ELR (cell line): ENCODE data around the gene NDEL1.

ENCODE experiments used
- DNase-seq: peaks from one replicate; pipeline ENCODE4 v3.0.0-alpha.2; 2015; ENCODE audit warnings: low read depth

Gene NDEL1

DNA sequence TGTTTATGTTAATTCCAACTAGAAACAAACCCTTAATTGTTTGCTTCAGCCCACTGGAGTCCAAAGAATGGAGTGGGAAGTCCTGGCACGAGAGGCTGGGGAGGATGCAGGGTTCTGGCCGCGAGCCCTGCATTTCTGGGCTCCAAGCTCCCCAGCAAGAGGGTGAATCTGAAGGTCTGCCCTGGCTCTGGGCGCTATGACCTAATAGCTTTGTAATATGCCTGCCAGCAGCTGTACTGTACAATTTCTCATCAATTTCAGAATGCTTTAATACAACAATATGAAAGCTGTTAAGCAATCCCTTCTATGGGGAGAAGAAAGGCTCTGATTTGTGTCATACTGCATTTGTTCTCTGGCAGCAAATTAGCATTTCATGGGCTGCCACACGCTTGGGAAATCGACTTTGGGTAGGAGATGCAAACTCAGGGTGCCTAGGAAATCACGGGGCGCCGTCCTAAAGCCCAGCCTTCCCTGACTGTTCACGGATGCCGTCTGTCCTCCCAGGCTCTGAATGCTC lies 43.8 kb downstream of the NDEL1 start:
- DNase-seq = peak; percentile 16

DNA sequence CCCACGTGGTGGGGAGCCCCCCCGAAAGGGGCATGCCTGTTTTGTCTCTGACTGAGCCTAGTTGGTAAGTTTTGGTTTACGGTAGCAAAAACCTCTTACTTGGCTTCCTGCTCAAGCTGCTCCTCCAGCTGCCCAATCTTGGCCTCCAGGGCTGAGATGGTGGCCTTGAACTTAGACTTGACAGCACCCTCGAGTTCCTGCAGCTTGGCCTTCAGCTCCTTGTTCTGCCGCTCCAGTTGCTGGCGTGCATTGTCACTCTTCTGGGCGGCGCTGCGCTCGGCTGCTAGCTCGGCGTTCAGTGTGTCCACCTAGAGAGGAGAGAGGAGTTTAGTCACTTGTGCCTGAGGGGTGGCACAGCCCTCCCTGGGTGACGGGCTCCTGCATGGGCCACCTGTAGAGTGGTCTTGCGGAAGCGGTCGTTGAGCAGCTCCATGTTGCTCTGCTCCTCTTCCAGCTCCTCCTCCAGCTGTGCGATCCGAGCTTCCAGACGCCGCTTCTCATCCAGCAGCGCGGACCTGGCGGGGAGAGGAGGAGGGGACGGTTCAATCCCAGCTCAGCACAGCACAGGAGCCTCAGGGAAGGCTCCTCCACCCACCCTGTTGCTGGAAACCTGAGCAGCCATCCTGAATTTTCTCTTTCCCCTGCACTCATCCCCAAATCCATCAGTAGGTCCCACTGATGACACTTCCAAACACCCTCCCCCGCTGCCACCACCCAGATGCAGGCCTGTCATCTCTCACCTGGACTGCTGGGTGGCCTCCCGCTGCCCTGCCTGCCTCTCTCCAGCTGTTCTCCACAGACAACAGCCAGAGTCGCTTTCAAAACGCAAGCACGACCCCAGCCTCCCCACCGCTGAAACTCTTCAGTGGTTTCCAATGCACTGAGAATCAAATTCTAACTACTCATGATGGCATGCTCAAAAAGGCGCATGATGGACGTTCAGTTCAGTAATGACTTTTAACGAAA lies 44.6 kb downstream of the NDEL1 start:
- DNase-seq = no peak

DNA sequence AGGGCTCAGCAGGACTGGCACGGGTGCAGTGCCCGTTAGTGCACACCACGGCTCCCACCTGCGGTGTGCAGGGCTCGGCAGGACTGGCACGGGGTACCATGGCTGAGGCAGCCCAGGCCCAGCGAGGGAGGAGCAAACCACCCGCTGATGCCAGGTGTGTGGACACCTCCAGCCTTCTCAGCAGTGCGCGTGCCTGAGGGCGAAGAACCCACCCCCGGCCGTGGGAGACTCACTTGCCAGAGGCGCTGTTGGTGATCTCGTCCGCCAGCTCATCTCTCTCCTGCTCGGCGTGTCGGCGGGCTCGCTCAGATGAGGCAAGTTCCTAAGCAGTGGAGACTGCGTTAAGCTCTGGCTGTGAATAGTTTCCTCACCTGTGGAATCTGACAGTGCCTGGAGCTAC lies 45.4 kb downstream of the NDEL1 start:
- DNase-seq = peak; percentile 13

DNA sequence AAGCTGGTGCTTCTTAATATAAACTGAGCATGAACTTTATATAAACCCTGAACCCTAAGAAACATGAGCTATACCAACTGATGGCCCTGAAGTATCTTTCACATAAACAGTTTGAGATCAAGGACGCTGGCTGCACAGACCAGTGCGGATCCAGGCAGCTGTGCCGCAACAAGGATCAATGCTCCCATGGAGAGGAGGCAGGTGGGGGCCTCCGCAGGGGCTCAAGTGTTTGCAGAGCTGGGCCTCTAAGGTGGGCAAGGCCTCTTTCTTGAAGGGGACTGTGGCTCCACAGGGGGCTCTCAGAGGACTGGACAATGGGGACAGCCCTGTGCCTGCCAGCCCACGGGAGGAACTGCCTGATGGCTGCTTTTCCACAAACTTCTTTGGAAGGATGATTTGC lies 46.0 kb downstream of the NDEL1 start:
- DNase-seq = no peak

DNA sequence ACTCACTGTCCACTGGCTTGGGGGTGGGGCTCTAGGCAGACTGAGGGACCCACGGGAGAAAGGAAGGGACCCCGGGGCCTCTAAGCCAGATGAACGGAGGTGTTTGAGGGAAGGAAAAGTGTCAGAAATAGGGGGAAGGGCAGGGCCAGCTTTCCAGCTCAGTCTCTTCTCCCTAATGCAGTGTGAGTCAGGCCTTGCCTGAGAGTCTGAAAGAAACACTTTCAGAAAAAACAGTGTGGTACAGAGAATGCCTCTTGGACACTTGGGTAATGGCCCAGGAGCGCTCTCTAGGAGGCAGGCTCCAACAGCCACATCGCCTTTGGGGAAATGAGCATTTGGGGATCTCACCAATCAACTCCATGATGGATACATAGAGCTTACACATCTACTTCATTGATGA lies 46.9 kb downstream of the NDEL1 start:
- no peak for DNase-seq

DNA sequence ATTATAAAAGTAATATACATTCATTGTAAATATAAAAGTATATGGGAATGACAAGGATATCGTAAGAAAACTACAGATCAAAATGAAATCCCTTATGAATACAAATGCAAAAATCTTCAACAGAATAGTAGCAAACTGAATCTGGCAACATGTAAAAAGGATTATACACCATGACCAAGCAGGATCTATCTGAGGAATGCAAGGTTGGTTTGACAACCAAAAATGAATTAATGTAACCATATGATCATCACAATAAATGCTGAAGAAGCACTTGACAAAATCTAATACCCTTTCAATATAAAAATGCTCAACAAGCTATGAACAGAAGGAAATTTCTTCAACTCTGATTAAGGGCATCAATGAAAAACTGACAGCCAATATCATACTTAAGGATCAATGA lies 48.8 kb downstream of the NDEL1 start:
- no peak for DNase-seq

DNA sequence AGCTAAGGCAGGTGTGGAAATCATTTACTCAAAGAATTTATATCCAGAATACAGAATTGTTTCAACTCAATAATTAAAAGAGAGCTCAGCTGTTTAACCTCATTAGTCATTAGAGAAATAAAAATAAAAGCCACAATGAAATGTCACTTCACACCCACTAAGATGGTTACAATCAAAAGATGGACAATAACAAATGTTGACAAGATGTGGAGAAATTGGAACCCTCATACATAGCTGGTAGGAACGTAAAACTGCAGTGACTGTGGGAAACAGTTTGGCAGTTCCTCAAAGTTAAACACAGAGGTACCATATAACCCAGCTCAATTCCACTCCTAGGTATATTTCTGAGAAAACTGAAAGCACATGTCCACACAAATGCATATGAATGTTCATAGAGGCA lies 49.8 kb downstream of the NDEL1 start:
- DNase-seq = no peak

DNA sequence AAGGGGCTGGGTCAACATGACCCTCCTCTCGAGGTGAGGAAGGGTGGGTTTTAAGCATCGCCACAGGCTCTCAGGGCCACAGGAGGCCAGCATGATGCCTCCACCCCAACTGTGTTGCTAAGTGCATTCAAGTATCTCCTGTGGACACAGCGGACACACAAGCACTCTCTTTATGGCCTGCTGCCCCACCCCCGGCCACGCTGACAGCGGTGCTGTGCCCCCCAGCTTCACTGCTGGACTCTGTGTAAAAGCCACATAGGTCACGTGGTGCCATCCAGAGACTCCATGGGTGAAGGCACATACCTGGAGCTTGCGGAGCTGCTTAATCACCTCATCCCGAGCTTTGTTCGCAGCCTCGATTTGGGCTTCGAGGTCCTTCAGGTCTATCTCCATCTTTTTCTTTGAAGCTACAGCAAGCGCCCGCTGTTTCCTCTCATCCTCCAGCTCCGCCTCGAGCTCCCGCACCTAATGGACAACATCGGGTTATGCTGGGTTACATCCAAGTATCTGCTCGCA lies 51.5 kb downstream of the NDEL1 start:
- DNase-seq = no peak

DNA sequence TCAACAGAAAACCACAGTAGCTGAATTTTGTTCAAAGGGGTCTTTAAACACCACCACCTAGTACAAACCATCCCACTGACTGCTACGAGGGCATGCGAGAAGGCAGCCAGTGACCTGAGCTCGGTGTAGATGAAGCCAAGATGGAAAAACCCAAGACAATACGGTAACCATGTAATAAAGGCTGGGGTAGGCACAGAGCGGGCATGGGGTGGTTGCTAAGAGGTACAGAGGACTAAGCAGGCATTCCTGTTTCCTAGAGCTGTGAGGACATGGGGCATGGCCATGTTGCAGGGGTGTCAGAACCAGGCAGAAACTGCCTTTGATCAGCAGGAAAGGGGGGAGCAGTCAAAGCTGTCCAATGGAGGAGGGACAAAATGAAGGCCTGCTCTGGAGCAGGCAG lies 52.1 kb downstream of the NDEL1 start:
- no peak for DNase-seq

DNA sequence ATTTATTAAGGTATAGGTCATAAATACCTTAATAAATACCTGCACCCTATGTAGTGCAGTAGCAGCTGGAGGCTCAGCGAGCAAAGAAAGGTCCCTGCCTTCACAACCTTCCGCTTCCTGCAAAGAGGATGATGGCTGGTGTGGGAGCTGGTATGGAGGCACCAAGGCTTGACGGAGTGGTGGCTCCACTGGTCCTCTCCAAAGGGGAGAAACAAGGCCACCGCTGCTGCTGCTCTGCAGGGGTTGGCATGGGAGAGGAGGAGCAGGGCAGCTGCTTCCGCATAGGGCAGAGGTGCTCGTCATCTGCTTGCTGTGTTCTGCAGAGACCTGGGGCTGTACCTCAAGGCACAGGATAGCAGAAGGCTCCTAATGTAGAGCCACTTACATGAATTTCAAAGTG lies 52.8 kb downstream of the NDEL1 start:
- no peak for DNase-seq

DNA sequence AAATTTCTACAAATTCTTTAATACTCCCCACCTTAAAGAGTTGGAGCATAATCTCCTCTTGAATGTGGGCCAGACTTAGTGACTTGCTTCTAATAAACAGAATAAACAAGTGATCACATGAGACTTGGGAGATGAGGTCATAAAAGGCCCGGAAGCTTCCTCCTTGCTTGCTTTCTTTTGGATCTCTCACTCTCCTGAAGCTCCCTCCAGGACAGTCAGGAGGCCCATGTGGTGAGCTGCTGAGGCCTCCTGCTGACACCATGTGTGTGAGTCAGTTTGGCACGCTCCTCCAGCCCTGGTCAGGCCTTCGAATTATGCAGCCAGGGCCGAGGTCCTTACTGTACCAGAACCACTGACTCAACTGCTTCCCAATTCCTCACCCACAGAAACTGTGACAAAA lies 53.2 kb downstream of the NDEL1 start:
- peak; percentile 96 for DNase-seq

DNA sequence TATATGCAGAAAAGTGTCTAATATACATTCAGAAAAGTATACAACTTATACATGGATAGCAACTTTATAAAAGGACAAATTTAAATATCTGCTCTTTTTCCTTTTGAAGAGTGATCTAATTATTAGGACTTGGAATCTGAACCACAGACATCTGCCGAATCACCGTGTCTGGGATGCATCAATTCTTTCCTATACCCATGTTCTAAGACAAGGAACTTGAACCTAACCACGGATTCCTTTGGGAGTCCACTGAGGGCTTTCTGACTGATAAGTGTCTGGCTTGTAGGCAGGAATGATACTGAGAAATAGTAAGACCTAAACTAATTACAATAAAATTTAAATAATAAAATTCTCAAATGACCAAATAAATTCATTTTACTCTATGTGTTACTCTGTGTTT lies 54.2 kb downstream of the NDEL1 start:
- DNase-seq = no peak

DNA sequence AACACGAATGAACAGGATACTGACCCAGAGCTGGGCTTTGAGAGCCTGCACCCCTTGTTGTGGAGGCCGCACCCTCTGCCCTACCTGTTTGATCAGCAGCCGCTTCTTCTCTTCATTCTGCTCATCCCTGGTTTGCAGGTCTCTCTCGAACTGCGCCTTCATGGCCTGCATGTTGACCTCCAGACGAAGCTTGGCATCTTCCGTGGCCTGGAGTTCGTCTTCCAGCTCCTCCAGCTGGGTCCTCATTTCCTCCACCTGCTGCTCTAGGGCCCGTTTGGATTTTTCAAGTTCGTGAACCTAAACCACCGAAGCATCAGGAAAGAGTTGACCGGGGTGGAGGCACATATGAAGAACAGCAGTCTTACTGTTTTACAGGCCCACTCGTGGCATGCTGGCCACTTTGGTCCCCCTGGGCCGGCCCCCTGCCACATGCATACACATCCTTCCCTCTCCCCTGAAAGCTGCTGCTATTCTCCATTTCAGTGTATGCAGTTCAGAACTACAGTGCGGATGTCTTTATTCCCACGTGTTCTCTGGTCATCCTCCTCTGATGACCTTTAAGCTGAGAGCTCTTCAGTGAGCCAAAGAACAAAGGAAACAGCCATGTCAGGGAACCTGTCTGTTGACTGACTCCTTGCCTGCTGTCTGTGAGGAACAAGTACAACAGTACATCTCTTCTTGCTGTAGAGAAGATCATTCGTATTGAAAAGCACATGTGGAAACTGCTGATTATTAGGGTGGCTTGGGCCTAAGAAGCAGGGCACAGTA lies 54.8 kb downstream of the NDEL1 start:
- no peak for DNase-seq

DNA sequence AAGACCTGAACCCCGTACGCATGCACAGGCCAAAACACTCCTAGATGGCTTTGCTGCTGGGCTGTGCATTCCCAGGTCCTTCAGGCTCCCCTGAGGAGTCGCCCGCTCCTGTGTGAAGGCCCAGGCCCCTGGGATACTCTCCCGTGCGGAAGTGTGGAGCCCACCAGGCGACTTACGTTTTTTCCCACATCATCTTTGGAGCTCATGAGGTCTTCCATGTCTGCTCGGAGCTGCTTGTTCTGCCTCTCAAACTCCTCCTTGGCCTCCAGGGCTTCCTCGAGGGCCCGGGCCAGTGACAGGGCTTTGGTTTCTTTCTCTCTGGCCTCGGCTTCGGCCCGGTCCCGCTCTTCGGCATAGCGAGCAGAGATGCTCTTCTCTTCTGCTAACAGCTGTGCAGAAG lies 56.4 kb downstream of the NDEL1 start:
- DNase-seq = no peak

DNA sequence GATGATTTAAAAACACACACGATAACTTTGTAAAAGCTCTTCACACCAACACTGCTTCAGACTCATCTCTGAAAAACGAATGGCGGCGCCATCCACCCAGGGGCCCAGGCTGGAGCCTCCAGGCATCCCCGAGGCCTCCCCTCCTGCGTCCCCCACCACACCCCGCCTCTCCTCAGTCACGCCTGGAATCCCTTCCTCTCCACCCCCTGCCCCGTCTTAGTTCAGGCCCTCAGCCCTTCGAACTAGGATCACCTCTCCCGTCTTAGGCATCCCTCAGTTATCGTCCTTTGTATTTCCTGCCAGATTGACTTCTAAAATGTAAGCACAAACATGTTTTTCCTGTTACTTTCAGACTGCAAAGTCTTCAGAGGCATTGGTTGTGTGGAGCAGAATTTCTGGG lies 58.3 kb downstream of the NDEL1 start:
- no peak for DNase-seq

DNA sequence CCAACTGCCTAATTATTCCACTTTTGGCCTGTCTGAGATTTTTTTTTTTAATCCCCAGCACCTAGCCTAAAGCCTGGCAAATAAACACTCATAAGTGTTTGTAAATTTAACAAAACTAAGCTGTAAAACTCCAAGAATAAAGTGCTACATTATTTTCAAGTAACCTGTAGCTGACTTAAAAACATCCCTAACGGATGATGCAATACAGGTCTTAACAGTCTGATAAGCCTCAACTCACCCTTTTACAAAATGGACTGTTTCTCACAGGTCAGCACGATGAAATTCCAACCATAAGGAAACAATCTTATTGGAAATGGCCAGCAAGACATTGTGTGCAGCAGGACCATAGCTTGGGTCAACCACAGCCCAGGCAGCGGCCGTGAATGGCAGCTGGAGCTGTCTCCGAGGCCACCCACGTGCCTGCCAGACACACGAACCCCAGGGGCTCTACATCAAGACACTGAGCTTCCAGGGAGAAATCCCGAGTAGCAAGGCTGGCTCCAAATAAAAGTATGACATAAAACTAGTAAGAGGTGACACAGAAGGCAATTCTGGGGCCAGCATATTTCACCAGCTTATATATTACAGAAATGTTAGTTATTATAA lies 58.9 kb downstream of the NDEL1 start:
- no peak for DNase-seq

DNA sequence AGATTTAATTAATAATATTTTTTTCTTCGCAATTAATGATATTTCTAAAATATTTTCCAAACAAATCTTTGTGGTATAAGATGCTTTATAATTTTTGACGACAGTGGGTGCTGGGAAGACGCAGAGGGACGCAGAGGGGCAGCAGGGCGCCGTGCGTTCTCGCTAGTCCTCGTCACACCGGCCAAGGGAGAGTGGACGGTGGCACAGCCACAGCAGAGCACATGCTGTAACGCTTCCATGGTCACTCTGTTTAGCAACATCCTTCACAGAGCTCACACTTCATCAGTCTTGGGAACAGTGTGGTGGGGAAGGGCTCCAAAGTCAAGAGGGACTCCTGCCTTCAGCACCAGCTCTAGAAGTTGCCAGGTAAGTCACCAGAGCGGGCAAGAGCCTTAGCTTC lies 60.4 kb downstream of the NDEL1 start:
- DNase-seq = no peak

DNA sequence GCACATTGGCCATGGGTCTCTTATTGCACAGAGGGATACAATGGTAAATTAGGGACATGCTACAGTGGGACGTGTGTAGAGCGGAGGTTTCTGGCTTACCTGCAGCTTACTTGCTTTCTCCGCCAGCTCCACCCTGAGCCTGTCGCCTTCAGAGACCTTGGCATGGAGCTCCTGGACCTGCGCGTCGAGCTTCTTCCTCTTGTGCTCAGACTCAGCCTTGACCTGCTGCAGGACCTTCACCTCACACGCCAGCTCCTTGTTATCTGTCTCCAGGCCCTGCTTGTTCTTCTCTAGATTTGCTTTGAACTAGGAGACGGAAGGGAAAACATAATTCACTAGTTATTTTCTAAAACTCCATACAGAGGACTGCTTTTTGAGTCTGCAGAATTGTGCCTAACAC lies 63.5 kb downstream of the NDEL1 start:
- DNase-seq = no peak

DNA sequence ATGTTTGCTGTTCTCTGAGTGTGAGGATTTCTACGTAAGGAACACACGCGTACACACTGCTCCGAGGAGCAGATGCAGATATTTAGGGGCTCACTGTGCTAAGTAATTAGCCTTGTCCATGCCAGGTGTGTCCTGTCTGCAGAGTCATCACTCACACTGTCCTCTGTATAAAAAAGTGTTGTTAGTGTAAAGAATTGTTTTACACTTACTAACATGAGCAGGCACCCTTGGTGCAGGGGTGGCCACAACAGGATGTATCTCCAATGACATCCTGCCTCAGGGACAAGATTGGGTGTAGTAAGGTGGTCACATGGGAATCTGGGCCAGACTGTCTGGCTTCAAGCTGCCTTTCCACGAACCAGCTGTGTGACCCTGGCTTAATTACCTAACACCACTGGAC lies 63.9 kb downstream of the NDEL1 start:
- DNase-seq = no peak

DNA sequence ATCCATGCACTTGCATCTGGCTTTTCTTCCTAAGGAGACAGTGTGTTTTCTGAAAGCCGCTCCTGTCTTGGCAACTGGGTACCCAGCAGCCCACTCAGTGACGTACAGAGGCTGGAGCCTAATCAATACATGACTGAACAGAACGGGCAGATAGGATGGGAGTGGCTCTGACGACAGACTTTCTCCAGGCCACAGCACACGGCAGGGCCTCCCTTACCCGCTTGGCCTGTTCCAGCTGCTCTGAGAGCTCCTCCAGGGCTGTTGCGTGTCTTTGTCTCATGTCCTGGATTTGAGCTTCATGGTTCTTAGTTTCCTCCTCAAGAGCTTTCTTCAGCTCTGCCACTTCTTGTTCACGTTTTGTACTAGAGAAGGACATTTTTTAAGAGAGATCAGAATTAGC lies 64.9 kb downstream of the NDEL1 start:
- DNase-seq = no peak

DNA sequence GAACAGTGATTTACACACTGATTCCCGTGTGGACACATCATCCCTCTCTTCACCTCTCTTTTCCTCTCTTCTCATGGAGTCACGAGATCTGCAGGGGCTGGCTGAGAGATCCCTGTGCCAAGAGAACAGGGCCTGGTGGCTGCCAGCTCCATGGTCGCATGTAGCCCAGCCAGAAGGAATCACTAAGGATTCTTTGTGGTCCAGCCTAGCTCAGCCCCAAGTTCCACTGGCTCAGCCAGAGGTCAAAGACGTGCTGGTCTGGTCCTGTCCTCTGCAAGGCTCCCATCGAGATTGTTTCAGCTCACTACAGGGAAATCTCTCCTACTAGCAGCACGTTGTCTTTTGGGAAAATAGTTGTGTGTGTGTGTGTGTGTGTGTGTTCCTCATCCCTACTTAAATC lies 66.4 kb downstream of the NDEL1 start:
- DNase-seq = no peak

DNA sequence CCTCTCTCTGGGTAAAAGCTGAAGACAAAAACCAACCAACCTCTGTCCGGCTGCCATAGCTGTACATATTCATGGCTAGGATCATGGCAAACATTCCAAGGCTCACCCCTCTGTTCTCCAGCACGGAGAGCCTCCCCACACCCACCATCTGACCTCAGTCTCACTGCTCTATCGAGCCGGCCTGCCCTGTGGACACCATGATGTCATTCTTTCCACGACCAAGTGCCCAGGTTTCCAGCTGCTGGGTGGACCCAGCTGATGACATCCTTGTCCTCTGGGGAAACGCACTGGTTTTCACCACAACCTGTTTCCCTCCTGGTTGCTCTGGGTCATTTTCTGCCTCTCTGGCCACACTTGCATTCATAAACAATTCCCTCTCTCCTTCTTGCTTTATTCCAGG lies 67.7 kb downstream of the NDEL1 start:
- no peak for DNase-seq

DNA sequence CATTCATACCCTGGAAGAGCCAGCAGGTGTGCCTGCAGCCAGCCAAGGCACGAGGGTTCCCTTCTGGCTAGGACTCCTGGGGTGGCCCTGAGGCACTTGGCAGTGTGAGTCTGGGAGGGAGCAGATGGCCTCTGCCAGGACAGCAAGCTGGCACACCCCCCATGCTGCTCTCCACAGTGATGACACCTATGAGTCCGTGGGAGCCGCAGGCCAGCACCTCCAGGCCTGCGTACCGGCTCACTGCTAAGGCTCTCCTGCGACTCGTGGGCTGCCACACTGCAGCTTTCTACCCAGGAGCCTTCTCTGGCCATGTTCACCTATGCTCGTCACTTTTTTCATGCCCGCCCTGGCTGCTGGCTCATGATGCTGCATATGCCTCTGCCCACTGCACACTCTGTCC lies 68.1 kb downstream of the NDEL1 start:
- DNase-seq = no peak
